ENCODE data around the gene GPR137B.

DNA sequence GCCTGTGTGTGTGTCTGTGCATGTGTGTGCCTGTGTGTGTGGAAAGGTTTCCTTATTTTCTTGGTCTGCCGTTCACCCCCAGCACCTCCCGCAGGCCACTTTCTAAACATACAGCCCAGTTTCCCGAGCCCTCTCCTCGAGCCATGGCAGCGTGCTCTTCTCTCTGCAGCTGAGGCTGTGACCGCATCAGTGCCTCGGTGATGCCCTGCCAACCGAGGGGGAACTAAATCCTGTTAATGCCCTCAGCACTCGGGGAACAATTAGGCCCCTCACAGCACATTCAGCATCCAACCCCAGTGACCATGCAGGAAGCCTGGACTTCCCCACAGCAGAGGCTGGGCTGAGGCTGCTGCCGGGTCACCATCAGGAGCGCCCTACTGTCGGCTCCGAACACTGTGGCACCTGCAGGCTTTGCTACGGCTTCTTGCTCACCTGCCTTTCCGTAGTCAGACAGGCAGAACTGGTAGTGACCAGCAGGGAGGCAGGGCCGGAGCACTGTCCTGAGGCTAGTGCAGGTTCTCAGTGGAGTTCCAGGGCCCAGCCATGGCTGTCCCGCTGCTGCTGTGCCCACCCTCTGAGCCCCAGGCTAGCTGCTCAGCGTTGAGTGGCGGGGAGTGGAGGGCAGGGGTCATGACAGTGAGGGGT lies 8.1 kb downstream of the GPR137B start:
- no peak for TF ChIP-seq EZH2phosphoT487 (IDR thresholded peaks at IDR 0.05; ENCODE audit: borderline replicate concordance, low read length)
- TF ChIP-seq, protein P1, sequence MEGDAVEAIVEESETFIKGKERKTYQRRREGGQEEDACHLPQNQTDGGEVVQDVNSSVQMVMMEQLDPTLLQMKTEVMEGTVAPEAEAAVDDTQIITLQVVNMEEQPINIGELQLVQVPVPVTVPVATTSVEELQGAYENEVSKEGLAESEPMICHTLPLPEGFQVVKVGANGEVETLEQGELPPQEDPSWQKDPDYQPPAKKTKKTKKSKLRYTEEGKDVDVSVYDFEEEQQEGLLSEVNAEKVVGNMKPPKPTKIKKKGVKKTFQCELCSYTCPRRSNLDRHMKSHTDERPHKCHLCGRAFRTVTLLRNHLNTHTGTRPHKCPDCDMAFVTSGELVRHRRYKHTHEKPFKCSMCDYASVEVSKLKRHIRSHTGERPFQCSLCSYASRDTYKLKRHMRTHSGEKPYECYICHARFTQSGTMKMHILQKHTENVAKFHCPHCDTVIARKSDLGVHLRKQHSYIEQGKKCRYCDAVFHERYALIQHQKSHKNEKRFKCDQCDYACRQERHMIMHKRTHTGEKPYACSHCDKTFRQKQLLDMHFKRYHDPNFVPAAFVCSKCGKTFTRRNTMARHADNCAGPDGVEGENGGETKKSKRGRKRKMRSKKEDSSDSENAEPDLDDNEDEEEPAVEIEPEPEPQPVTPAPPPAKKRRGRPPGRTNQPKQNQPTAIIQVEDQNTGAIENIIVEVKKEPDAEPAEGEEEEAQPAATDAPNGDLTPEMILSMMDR (IDR thresholded peaks at IDR 0.05; ENCODE audit: low read depth, low read length, poor library complexity, severe bottlenecking) = no peak
